GM13976 (cell line): ENCODE data around the gene SULT6B1.
"Not testable (repeated sequence)": the region's sequence is repeated elsewhere in the genome, so short reads cannot be mapped to it uniquely, and the experiment has no call there.

Experiments used
- DNase-seq: peaks from one replicate; pipeline ENCODE4 v3.0.0; 2012; ENCODE audit warnings: low spot score
- CTCF ChIP-seq: IDR thresholded peaks from 2 replicates; pipeline ENCODE4 v1.5.1; 2012; ENCODE audit warnings: borderline replicate concordance, mild to moderate bottlenecking; ENCODE audit not compliant: insufficient read depth; ENCODE audit errors: extremely low read depth, missing control alignments, control extremely low read depth
- in situ Hi-C: fragments of 300-500 bp; cut with MboI; formaldehyde crosslinking; loops from one replicate; pipeline ENCODE4 v1.12.0; 2022; ENCODE audit warnings: low sequenced_read_pairs, mixed read lengths, inconsistent platforms; ENCODE audit not compliant: unreplicated experiment

The SULT6B1 gene

GRCh38 chr2:37188570-37188969, at the start of gene SULT6B1:
Gene SULT6B1, minus strand, starts transcription at chr2:37188670. Its CDS starts 30 bp downstream, at chr2:37188640.
- in situ Hi-C loops: no loop called here
- no peak for TF ChIP-seq CTCF
- no peak for DNase-seq

- no peak for TF ChIP-seq CTCF
- DNase-seq: no peak
- in situ Hi-C loops: no loop called here
These were observed 43.9 kb upstream of the SULT6B1 start for GRCh38 chr2:37232131-37232933.

- peak; percentile 95 for DNase-seq
- TF ChIP-seq CTCF: no peak
- in situ Hi-C loops: no loop called here
These were observed 43.0 kb upstream of the SULT6B1 start, which contains the start of the genes CEBPZ and NDUFAF7 for GRCh38 chr2:37231241-37232130. Gene CEBPZ, minus strand, starts transcription at chr2:37231596. Its CDS starts 29 bp downstream, at chr2:37231567. Gene NDUFAF7, plus strand, starts transcription at chr2:37231658. Its CDS starts 48 bp downstream, at chr2:37231706.

GRCh38 chr2:37230581-37230980, 42.1 kb upstream of the SULT6B1 start:
- no peak for TF ChIP-seq CTCF
- in situ Hi-C loops: no loop called here
- no peak for DNase-seq

GRCh38 chr2:37228788-37229187, 40.3 kb upstream of the SULT6B1 start:
- DNase-seq: no peak
- in situ Hi-C loops: no loop called here
- no peak for TF ChIP-seq CTCF

- no peak for TF ChIP-seq CTCF
- in situ Hi-C loops: no loop called here
- no peak for DNase-seq
These were observed 38.4 kb upstream of the SULT6B1 start for GRCh38 chr2:37226863-37227262.

GRCh38 chr2:37225129-37225528, 36.7 kb upstream of the SULT6B1 start:
- in situ Hi-C loops, DNase-seq: not testable (repeated sequence)
